HG02943 (cell line): Measurements from ENCODE around the gene ABCD1.
"Not testable (repeated sequence)": the region's sequence is repeated elsewhere in the genome, so short reads cannot be mapped to it uniquely, and the experiment has no call there.

Source experiments
- ATAC-seq: cut with Tn5 transposase; IDR thresholded peaks from one replicate; pipeline ENCODE4 v1.9.1; 2021; ENCODE audit warnings: mild to moderate bottlenecking, low read depth, moderate library complexity; ENCODE audit not compliant: unreplicated experiment

Gene ABCD1

DNA sequence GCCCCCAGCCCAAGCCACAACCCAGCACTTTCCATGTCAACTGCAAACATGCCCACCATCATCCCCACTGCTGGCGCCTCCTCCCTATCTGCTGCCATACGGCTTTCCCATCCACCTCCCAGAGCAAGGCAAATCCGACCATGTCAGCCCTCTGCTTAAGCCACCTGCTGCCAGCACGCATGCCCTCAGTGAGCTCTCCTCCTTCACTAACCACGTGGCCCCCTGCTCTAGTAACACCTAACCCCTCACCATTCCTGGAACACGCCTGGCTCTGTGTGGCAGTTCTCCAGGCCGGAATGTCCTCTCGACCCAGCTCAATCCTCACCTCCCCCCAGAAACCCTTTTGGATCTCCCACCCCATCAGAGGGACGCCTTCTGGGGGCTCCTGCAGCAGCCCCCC is 17.9 kb upstream of the ABCD1 start:
- no peak for ATAC-seq

DNA sequence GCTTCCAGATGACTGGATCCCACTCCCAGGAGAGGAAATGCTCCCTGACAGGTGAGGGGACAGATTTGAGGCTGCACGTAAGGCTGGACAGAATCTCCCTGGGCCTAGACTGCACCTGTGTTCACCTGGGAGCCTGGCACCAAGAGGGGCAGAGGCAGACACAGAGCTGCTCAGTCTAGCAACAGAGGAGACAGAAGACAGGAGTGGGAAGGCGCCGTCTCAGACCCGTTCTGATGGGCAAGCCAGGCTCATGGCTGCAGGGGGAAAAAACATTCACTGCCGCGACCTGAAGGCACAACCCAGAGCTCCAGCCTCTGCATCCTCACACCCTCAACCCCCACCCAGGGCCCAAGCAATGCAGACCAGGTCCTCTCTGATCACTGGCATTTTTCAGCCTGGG is 17.2 kb upstream of the ABCD1 start:
- no peak for ATAC-seq

DNA sequence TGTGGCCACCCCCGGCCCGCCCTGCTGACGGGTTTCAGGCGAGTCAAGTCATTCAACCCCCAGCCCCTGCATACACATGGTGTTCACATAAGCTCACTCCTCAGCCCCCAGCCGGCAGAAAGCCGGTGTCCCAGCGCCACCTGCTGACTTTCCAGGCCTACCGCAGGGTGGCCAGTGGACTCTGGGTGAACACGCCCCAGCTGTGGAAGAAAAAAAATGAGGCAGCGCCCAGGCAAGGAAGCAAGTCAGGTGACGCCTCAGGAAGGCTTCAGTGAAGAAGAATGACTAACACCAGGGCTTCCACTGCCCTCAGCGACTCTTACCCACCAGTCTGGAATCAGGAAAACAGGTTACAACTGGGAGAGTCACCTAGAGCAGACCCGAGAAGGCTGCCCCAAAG is 16.2 kb upstream of the ABCD1 start:
- no peak for ATAC-seq

DNA sequence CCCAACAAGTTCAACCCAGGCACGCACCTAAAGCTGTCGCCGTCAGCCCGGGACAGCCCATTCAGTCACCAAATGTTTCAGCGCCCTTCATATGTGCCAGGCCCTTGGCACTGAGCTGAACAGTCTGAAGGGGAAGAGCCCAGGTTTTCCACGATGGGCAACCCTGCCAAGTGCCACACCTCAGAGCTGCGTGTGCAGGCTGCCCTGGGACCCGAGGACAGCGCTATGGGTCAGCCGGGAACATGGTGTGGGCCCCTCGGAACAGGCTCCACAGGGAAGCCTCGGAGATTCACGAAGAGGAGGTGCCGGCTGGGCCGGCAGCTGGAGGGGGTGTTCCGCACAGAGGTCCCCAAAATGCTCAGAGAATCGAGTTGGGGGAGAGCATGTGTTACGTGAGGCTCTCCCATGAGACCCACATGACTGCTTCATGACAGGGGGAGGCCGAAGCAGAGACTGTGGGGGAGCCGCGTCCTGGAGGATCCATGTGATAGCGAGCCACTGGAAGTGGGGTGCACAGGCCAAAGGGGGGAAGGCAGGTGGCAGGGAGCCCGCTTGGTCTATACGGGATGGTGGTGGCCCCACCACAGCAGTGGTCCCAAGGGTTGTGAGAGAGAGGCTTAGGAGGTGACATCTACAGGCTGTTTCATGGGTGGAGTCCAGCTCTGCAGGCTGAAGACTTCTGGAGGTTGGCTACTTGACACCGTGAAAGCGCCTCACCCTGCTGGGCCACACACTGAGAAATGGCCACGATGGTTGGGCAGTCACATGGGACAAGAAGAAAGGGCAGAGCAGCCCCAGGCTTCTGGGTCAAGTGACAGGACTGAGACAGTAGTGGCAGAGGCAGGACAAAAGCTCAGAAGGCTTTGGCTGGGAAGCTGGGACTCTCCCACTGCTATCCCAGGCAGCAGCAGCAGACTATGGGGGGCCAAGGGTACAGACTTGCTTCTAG is 14.7 kb upstream of the ABCD1 start:
- no peak for ATAC-seq

DNA sequence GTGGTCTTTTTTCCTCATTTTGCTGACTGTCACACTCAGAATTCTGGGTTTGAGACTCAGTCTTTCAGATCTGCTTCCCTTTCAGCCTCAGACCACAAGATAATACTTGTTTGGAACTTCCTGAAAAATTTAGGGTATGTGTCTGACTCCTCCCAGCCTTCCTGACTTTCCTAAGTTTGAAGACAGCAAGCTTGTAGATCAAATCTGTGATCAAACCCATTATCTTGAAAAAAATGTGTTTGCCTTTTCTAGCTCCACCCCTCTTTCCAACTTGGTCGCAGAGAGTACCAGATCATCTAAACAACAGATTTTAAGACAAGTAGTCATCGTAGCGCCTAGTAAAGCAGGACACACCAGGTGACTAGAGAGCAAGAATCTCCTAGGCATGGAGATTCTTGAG is 10.4 kb upstream of the ABCD1 start:
- ATAC-seq: no peak

DNA sequence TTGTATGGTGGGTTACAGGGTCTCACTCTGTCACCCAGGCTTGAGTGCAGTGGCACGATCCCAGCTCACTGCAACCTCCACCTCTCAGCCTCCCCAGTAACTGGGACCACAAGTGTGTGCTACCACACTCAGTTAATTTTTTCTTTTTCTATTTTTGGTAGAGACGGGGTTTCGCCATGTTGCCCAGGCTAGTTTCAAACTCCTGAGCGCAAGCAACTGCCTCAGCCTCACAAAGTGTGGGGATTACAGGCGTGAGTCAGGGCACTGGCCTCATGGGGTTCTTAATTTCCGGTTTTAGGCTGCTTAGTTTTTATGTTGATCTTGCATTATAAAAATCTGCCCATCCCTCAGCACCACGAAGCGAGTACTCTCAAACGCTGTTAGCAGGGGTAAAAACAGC is 7.2 kb upstream of the ABCD1 start:
- ATAC-seq: no peak

DNA sequence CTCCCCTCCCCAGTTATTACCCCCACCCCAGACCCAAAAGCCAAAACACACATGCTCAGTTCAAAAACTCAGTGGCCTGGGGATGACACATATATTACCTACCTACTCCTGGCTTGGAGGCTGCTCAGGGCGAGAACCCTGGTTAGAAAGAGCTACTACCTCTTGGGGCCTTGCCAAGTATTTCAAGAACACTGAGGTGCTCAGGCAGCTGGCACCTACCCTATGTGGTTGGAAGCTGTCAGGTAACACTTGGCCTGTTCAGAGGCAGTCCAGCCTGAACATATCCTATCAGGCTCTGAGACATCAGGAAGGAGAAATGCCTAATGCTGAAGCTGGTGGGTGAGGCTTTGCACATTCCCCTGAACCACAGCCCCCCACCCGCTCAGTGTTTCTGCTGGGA is 5.4 kb upstream of the ABCD1 start:
- no peak for ATAC-seq

DNA sequence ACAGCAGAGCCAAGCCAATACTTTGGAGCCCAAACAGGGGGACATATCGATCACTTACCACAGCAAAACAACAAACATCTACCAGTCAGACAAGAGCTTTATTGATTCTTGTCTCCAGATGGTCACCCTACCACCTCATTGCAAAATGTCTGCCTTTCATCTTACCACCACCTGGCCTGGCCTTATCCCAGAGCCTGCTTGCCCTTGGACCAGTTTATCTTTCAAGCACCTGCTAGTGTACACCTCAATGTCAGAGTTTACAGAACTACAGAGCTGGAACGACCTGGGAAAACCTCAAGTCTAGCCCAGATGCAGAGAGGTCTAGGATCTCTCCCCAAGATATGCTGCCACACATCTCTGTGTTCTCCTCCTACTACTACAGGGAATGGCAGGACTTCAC is 5.0 kb upstream of the ABCD1 start:
- no peak for ATAC-seq

DNA sequence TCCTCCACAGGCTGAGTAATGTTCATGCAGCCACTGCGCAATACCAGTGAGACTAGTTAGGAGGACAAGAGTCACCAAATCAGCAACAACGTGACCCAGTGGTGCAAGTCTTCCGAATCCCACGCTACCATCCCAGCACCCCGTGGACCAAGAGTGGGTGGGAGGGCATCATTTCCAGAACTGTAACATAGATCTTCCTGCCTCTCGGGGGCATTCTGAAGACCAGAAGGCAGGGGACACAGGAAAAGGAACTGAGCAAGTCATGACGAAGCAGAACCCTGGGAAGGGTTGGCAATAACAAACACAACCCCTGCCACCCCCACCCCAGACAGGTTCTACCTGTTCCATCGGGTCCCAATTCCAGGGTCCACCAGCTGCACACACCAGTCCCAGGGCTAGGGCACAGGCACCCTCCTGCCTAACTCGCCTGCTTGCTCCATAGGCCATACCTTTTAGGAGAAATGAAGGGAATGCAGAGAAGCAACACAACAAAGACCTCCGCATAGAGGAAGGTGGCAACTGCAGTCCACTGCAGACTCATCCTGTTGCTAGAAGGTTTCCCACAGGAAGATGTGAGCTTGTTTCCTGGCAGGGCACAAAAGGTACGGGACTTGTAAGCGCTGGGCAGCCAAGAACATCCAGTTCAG is 1.8 kb upstream of the ABCD1 start:
- no peak for ATAC-seq

DNA sequence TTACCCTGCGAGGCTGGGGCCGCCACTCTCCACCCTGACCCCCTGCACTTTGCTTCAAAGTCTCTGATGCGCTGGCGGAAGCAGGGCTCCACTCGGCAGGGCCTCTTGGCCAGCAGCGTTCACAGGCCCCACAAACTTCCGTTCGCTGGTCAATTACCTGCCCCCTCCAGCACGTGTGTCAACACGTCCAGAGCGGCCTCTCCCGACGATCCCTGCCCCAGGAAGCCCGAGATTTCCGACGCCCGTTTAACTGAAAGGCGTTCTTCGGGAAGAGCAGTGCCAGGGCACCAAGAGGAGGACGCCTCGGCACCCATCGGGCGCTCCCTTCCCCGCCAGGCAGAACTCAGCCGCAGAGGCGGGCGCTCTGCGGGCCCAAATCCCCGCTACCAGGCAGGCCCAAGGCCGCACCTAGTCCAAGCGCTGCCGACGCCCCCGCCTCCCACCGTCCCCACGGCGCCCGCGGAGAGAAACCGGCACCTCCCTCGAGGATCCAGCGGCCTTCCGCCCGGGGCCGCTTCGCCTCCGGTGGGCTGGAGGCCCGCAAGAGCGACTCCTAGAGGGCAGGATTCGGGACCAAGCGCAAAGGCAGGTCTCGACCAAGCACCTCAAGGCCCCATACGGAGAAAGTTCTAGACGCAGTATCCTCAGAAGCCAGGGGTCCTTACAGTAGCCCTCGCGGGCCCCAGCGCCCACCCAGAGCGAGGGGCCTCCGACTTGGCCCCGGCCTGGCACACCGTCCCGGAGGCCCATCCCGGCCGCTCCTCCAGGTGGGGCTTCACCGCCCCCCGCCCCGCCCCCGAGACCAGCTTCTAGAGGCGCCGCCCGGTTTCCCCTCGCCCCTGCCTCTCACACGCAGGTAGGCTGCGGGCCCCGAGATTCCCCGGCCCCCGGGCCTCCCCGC is 1.1 kb upstream of the ABCD1 start:
- ATAC-seq: peak; percentile 16

DNA sequence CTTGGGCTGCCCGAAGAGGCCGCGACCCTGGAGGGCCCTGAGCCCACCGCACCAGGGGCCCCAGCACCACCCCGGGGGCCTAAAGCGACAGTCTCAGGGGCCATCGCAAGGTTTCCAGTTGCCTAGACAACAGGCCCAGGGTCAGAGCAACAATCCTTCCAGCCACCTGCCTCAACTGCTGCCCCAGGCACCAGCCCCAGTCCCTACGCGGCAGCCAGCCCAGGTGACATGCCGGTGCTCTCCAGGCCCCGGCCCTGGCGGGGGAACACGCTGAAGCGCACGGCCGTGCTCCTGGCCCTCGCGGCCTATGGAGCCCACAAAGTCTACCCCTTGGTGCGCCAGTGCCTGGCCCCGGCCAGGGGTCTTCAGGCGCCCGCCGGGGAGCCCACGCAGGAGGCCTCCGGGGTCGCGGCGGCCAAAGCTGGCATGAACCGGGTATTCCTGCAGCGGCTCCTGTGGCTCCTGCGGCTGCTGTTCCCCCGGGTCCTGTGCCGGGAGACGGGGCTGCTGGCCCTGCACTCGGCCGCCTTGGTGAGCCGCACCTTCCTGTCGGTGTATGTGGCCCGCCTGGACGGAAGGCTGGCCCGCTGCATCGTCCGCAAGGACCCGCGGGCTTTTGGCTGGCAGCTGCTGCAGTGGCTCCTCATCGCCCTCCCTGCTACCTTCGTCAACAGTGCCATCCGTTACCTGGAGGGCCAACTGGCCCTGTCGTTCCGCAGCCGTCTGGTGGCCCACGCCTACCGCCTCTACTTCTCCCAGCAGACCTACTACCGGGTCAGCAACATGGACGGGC is 579 bp downstream of the ABCD1 start:
- ATAC-seq: no peak

DNA sequence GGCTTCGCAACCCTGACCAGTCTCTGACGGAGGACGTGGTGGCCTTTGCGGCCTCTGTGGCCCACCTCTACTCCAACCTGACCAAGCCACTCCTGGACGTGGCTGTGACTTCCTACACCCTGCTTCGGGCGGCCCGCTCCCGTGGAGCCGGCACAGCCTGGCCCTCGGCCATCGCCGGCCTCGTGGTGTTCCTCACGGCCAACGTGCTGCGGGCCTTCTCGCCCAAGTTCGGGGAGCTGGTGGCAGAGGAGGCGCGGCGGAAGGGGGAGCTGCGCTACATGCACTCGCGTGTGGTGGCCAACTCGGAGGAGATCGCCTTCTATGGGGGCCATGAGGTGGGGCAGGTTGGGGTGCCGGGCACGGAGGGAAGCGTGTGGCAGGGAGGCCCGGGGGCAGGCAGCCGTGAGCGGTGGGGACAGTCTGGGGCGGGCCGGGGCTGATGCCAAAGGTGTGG is 1.2 kb downstream of the ABCD1 start:
- no peak for ATAC-seq

DNA sequence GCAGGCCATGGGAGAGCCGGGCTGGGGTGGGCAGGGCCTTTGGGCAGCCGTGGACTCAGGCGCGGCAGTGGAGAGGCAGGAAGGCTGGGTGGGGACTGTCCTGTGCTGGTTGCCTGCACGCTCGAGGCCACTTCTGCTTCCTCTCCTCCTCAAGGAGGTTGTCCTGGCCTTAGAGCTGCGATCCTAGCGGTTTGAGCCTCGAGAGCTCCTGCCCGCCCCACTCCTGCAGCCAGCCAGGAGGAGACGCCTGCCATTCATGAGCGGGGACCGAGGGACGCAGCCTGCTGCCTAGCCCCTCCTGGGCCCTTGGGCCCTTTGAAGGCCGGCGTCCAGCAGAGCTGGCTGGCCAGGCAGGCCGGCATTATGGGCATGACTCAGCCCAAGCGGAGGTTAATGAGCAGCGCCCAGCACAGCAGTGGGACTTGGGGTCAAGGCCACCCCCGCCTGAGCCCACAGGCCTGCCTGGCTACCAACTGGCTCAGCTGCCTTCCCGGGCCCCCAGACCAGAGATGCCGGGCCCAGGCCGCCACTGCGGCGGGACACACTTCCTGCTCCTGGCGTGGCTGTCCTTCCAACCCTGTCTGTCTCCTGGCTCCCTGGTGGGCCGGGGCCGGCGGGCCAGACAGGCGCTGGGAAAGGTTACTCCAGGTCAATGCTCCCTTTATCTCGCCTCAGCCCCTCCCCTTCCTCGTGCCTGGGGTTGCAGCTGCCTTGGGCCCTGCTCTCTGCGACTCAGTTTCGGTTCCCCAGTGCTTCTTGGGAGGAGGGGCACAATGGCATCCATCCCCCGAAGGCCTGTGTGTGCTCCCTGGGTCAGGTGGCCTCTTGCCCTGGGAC is 1.8 kb downstream of the ABCD1 start:
- no peak for ATAC-seq

DNA sequence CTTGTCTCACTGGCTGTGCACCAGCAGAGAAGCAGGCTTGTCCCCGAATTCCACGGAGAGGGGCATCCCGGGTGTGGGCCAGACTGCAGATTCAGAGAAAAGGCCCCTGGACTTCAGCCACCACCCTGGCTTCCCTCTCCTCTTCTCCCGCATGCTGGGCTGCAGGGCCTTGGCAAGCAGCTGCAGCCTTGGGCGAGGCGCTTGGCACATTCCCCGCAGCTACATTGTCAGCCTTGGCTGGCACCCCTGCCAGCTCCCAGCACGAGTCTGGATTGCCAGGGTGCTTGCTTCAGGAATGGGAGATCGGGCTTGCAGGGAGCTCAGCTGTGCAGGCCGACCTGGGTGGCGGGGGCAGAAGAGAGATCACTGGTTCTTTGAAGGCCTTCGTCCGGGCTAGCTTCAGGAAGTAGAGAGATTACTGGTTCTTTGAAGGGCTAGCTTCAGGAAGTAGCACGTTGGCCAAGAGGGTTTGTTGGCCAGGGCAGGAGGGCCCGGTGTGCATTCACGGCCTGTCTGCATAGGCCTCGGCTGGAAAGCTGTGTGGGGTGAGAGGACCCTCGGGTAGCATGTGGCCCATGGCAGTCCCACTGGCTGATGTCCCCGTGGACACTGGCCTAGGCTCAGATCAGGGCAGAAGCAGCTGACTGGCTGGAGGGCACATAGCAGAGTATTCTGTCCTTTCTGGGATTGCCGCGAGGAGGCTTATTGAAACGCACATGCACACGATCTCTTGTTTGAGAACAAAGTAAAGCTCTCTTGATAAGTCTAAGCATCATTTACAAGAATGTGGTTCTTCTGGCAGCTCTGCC is 2.7 kb downstream of the ABCD1 start:
- no peak for ATAC-seq

DNA sequence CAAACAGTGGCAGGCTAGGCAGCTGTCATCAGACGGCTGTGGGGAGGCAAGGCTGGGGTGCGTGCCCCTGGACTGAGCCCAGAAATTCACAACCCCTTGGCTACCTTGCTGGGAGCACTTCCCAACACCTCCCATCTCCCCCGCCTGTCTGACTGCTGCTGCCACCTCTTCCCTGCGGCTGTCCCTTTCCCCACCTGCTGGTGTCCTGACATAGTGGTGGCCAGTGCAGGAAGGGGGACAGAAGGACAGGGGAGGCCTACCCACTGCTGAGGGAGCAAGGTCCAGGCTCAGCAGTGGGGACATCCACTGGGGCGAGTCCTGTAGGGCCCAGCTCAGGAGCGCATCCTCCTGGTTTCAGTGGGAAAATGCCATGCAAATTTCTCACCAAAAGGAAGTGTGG is 3.4 kb downstream of the ABCD1 start:
- no peak for ATAC-seq

DNA sequence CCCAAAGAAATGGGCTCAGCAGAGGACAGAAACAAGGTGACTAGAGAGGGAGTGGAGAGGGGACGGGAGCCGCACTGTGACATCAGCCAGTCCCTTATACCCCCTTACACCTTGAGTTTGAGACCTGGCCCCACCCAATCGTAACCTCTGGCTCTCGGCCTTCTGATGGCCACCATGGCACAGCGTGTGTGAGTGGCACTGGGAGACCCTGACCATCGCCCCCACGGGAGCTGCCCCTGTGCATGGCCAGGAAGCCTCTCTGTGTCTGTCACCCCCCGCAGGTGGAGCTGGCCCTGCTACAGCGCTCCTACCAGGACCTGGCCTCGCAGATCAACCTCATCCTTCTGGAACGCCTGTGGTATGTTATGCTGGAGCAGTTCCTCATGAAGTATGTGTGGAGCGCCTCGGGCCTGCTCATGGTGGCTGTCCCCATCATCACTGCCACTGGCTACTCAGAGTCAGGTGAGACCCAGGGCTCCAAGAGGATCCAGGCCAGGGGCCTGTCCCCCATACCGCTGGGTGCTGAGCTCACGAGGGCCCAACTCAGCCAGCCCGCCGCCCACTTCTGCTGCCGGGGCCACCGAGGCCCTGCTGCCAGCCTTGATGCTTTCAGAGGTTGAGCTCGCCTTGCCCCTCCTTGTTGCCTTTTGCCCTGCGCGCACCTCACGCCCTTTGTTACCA is 4.4 kb downstream of the ABCD1 start:
- no peak for ATAC-seq

DNA sequence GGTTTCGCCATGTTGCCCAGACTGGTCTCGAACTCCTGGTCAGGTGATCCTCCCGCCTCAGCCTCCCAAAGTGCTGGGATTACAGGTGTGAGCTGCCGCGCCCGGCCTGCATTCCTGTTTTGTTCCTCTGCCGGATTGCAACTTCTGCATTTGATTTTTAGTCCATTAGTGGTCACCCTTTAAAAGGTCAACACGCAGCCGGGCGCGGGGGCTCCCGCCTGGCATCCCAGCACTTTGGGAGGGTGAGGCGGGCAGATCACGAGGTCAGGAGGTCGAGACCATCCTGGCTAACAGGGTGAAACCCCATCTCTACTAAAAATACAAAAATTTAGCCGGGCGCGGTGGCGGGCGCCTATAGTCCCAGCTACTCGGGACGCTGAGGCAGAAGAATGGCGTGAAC is 5.5 kb downstream of the ABCD1 start:
- ATAC-seq: not testable (repeated sequence)
